Endothelial cell of umbilical vein (primary cell): ENCODE data around the gene SMOC1.

Source experiments
- EZH2 ChIP-seq: IDR thresholded peaks from 2 replicates; pipeline ENCODE4 v1.6.1; 2012; ENCODE audit warnings: borderline replicate concordance, low read depth, mild to moderate bottlenecking, moderate library complexity, low read length, inconsistent platforms; ENCODE audit not compliant: severe bottlenecking
- MYC ChIP-seq: IDR thresholded peaks from one replicate; pipeline ENCODE4 v1.6.1; 2011; ENCODE audit warnings: mild to moderate bottlenecking, low read depth, low read length
- POLR2A ChIP-seq: IDR thresholded peaks from 2 replicates; pipeline ENCODE4 v1.6.1; 2012; ENCODE audit warnings: low read depth, mild to moderate bottlenecking, control low read depth, low read length
- POLR2AphosphoS5 ChIP-seq: IDR thresholded peaks from 2 replicates; pipeline ENCODE4 v1.6.1; 2012; ENCODE audit warnings: low read depth, mild to moderate bottlenecking, control low read depth, low read length, moderate library complexity; ENCODE audit not compliant: insufficient read depth
- TF ChIP-seq, protein P1 (sequence below), 2 donors: IDR thresholded peaks; 1 replicate in 1 of 2; 2 replicates in 1 of 2; pipeline ENCODE4 v1.5.1; 2011; ENCODE audit warnings: low read length in 2 of 2, mild to moderate bottlenecking in 2 of 2, moderate library complexity in 2 of 2, control low read depth in 1 of 2, inconsistent platforms in 1 of 2, low read depth in 1 of 2; ENCODE audit not compliant: insufficient read depth in 1 of 2; ENCODE audit errors: extremely low read depth in 1 of 2

DNA sequence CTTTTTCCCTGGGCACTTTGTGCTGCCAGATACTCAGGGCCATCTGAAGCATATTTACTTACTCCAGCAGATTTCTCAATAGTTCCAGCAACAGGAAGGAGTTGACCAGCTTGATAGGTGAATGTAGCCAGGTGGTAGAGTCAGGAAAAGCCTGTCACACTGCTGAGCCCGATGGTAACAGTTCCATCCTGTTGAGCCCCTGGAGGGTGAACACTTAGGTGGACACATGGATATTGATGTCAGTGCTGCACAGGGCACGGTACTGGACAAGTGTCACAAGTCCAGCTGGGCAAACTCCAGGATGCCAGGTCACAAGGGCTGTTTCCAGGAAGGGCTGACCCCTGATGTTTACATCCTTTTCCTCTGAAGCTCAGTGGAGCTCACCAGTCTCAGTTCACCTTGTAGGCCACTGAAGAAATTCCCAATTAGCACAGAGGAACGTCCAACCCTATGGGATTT is 2.3 kb upstream of the SMOC1 start:
- TF ChIP-seq POLR2AphosphoS5 (no peak), POLR2A (no peak), MYC (no peak), EZH2 (no peak)
- TF ChIP-seq, protein P1, sequence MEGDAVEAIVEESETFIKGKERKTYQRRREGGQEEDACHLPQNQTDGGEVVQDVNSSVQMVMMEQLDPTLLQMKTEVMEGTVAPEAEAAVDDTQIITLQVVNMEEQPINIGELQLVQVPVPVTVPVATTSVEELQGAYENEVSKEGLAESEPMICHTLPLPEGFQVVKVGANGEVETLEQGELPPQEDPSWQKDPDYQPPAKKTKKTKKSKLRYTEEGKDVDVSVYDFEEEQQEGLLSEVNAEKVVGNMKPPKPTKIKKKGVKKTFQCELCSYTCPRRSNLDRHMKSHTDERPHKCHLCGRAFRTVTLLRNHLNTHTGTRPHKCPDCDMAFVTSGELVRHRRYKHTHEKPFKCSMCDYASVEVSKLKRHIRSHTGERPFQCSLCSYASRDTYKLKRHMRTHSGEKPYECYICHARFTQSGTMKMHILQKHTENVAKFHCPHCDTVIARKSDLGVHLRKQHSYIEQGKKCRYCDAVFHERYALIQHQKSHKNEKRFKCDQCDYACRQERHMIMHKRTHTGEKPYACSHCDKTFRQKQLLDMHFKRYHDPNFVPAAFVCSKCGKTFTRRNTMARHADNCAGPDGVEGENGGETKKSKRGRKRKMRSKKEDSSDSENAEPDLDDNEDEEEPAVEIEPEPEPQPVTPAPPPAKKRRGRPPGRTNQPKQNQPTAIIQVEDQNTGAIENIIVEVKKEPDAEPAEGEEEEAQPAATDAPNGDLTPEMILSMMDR (IDR thresholded peaks at IDR 0.05; ENCODE audit: extremely low read depth in 1 of 2, insufficient read depth in 1 of 2, low read depth in 1 of 2, low read length in 2 of 2): no peak
